ENCODE measurements around the gene GPHA2.

GPHA2 gene

GRCh38 chr11:64909653-64910343 is 25.9 kb downstream of the GPHA2 start:
- DNase-seq (ENCODE audit: low read depth), result no peak

GRCh38 chr11:64908766-64909165 is 26.9 kb downstream of the GPHA2 start:
- no peak for DNase-seq (ENCODE audit: low read depth)

DNA sequence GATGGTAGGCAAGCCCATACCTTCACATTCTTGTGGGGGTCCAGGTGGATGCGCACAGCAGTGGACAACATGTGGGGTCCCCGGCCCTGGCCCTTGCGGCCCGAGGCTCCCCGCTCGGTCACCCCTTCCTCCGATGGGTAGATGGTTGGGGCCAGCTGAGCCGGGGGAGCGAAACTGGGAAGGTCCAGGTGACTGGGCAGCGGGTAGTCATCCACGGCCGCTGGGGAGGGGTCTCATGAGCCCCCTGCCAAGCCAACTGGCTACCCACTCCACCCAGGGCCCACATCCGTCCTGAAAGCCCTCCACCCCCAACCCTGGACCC is 29.4 kb downstream of the GPHA2 start:
- no peak for DNase-seq (ENCODE audit: low read depth)

DNA sequence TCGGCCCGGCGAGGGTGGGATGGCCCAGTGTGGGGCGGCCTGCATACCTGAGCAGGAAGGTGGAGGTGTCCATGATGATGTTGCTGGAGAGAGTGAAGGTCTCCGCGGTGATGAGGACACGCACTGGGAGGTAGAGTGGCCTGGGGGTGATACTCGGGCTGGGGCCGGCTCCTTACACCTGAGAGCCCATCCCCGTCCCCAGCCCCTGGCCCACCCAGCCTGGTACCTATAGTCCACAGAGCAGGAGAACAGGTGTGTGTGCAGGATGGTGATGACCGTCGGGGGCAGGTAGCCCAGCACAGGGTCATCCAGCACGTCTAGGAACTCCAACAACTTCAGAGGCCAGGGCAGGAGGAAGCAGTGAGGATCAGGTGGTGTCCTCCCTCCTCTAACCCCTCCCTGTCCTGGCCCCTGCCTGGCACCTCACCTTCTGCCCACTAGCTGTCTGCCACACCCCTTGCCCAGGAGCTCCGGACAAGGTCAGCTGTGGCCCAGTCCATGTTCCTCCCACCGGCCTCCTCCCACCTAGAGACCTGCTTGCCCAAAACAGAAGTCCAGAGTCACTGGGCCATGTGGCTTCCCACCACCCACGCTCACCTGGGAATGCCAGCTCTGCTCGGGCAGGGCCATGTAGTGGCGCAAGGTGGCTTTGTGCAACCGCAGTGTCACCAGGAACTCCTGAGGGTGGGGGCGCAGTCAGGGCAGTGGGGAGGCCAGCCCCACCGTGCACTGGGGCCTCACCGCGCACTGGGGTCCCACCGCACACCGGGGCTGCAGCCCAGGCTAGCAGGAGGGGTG is 30.0 kb downstream of the GPHA2 start:
- DNase-seq (ENCODE audit: low read depth), result no peak

DNA sequence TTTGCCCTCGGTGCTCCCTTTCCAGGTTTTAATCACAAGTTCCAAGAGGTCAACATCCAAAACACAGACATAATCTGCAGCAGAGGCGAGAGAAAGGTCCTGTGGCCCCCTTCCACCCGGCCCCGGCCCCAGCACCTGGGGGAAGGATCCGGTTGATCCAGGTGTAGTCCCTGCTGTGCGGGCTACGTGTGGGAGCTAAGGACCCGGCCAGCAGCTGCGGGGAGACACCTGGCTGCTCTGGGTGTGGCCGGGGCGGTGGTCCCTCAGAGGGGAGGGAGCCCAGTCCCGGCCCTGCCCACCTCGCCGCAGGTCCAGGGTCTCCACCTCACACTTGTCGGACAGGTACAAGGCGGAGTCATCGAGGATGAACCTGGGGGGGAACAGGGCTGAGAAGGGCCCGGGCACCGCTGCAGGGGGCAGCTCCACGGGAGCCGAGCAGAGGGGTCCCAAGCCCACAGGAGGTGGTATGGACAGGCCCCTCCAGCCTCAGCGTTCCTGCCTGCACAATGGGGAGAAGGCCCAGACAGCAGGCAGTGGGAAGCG is 32.3 kb downstream of the GPHA2 start:
- DNase-seq (ENCODE audit: low read depth), result no peak

DNA sequence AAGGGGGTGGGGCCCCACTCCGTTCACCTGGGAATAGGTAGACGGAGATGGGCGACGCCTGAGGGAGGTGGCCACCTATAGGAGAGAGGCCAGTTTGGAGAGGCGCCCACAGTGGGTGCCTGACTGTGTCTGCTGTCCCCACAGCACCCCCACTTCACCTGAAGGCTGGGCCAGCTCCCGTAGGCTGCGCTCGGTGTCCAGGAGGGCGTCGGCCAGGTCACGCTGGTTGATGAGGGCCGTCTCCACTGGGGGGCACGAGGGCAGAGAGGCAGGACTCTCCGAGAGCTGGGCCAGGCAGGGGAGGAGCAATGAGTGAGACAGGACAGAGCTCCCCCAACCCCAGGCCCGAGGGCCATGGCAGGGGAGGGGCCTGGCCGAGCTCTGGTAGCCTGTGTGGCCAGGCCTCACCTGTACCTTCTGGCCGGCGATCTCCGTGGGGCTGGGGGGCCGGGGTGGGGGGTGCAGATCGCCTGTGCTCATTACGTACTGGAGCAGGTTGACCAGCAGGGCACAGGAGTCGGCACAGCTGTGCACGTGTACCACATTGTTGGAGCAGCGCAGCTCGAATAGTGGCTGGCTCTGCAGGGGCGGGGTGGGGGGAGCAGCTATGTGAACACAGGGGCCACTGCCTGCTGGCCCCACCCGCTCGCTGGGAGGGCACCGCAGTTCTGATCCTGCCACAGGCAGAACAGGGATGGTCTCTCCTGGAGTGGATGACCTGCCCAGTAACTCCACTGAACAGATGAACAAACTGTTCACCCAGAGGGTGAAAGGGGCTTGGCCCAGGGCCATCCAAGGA is 33.4 kb downstream of the GPHA2 start:
- no peak for DNase-seq (ENCODE audit: low read depth)

GRCh38 chr11:64900774-64901173 is 34.9 kb downstream of the GPHA2 start:
- no peak for DNase-seq (ENCODE audit: low read depth)

GRCh38 chr11:64900263-64900678 is 35.4 kb downstream of the GPHA2 start:
- DNase-seq (ENCODE audit: low read depth), result peak; percentile 56

DNA sequence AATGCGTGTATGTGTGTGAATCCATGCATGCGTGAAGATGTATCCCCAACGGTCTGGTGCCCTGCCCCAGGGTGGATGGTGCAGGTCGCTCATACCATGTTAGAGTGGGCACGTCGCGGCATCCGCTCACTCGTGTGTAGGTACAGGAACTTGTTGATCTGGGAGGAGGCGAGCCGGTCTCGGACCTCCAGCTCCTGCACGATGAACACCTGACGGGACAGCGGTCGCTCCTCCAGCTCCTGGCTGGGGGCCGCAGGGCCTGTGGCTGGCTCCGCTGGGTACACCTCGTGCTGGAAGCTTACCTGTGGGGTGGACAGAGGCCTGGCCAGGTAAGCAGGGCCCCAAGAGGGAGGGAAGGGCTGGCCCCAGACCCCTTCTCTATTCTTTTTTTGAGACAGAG is 37.2 kb downstream of the GPHA2 start:
- no peak for DNase-seq (ENCODE audit: low read depth)

GRCh38 chr11:64898076-64898445 is 37.6 kb downstream of the GPHA2 start:
- DNase-seq (ENCODE audit: low read depth), result no peak

DNA sequence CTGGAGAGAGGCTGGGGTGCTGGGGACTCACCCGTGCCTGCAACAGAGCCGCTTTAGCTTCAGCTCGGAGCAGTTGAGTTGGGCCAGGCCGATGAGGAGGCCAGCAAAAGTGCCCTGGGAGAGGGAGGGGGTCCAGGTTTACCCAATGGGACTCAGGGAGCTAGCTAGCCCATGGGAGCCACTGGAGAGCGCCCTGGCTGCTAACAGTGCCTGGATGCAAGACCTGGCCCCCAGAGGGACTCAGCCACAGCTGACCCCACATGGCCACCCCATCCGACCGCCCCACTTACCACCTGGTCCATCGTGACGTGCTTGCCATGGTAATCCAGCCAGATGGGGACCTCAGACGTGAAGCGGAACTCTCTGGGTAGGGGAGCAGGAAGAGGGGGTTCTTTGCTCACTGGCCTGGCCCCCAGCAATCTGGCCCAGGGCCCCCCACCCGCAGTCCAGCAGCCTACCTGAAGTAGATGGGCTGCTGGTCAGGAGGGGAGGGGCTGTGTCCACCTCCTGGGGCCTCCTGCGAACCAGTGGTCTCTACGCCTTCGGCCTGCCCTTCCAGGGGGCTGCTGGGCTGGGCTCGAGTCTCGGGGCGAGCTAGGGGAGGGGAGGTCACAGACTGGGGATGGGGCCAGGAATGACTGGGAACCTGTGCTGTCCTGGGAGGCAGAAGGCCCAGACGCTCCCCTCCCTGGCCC is 38.2 kb downstream of the GPHA2 start:
- DNase-seq (ENCODE audit: low read depth), result no peak

DNA sequence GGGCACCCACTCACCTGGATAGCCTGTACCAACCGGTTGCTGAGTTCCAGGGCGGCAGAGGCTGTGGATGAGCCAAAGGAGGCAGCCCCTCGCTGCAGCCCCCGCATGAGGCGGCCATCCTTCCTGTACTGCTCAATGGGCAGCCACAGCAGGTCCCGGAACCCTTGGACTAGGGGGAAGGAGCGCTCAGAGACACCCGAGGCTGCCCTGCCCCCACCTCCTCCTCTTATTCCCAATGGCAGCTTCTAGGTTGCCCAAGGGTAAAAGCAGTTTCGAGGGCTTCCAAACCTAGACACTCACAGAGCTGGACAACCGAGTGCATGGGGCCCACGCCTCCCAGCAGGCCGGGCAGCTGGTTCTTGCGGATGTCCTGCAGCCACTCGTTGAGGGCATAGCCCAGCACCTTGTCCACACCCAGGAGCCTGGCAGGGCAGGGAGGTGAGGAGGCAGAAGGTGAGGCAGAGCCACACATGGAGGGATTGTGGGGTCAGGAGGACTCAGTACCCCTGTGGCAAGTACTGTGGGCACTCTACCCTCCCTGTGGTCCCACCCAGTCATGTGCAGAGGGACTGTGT is 39.2 kb downstream of the GPHA2 start:
- no peak for DNase-seq (ENCODE audit: low read depth)

DNA sequence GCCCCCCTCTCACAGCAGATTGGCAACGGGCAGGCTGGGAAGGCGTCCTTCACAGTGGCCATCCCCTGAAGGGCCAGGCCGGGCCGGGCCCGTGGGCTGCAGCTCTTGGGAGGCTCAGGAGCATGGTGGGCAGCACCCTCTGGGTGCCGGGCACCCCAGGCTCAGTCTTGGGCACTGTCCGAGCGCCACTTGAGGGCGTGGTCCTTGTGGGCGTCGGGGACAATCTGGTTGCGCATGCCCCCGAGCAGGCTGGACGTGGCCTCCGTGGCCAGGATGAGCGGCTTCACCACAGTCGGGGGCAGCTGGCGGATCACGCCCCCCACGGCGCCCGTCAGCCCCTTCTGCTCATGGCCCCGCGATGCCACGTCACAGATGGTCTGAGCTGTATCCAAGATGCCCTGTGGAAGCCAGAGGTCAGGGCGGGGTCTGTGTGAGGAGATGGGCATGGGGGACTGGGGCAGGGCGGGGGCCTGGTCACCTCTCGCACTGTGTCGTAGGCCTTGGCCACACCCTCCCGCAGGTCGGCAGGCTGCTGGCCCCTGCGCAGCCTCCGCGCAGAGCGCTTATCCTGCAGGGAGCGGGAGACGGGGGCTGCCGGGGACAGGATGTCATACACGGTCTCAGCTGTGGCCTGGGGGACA is 40.8 kb downstream of the GPHA2 start:
- no peak for DNase-seq (ENCODE audit: low read depth)

GRCh38 chr11:64894070-64894811 is 41.5 kb downstream of the GPHA2 start:
- DNase-seq (ENCODE audit: low read depth), result peak; percentile 87

- DNase-seq (ENCODE audit: low read depth), result no peak
Observed at GRCh38 chr11:64893194-64894069, 42.3 kb downstream of the GPHA2 start.

- DNase-seq (ENCODE audit: low read depth), result no peak
Observed at GRCh38 chr11:64892838-64893193, 42.9 kb downstream of the GPHA2 start.

- DNase-seq (ENCODE audit: low read depth), result no peak
Observed at GRCh38 chr11:64892411-64892831, 43.3 kb downstream of the GPHA2 start.

- no peak for DNase-seq (ENCODE audit: low read depth)
Observed at GRCh38 chr11:64891880-64892279, 43.8 kb downstream of the GPHA2 start.

DNA sequence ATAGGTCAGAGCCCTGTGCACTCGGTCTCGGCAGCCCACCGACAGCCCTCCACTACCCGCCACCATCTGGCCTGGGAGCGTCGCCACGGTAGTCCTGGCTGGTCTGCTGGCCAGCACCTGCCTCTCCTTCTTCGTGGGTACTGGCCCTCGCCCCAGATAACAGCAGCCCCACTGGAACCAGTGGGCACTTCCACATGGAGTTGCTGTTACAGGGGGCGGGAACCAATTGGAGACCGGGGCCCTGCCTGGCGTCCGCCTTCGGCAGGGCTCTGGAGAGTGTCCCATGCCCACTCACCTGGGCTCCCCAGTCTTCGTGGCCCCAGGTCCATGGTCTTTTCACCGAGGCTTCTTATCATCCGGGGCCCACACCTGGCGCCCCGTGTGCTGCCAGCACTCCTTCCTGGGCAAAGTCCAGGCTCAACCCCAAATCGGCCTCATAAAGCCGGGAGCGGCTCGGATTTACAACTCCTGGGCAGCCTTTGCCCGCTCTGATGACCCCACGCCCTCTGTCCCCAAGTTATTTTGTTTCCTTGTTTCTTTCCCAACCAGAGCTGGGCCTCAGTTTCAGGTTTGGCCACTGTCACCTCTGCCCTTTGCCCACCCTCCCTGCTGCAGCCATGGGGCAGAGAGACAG is 44.4 kb downstream of the GPHA2 start:
- DNase-seq (ENCODE audit: low read depth), result no peak

All from activated T-helper 9 cell treated with anti-CD3 and anti-CD28 coated beads, Interleukin-2, amount 50 U/mL, for 16 hours (primary cell).